K562 (cell line): ENCODE data around the gene ERN1. TPM values are rescaled to one million over a fixed set of nuclear protein-coding genes. Genes with fewer than 3 reads are reported as not detected.

Experiments
- ATAC-seq: fragments of 200-7000 bp; cut with Tn5 transposase; 3 replicates; pipeline ENCODE4 v1.9.1; 2020; ENCODE audit warnings: moderate library complexity
- BruUV-seq: library from RNA; stranded (reverse); fragments of 400-500 nt; replicated peaks from 2 replicates; lab custom pipeline; 2021; lab: Mats Ljungman, UMichigan
- CTCF ChIA-PET: fragments of 300-600 bp; formaldehyde crosslinking; extraction: SDS; loops from one replicate; lab custom pipeline; 2021; ENCODE audit warnings: low intra/inter-chr PET ratio; lab: Yijun Ruan, JAX
- POLR2A ChIA-PET: fragments of 300-600, 350-650 bp; sonication (Branson Sonifier 250); formaldehyde crosslinking; extraction: SDS; loops from one replicate; lab custom pipeline; 2021; ENCODE audit warnings: antibody characterized with exemption, inconsistent platforms; lab: Yijun Ruan, JAX
- DNase-seq, 4 experiments: peaks; one replicate each; pipeline versions ENCODE4 v3.0.0 to v3.0.0-alpha.2; 2011 to 2018; ENCODE audit warnings: low spot score in 3 of 4, mixed read lengths in 3 of 4; ENCODE audit errors: extremely low read depth in 1 of 4
- FAIRE-seq: peaks from 2 replicates; lab custom pipeline; 2011; peaks lifted over from hg19 to GRCh38; lab: Jason Lieb, UNC
- H2AFZ ChIP-seq: 2 replicates; pipeline ENCODE4 v1.6.0; 2011; ENCODE audit warnings: low read depth, low read length, control low read depth, inconsistent platforms
- H3K27ac ChIP-seq: fragments of 200-600 bp; 3 replicates; pipeline ENCODE4 v1.8.0; 2011; ENCODE audit warnings: low read depth, mild to moderate bottlenecking, control low read depth, inconsistent platforms, low read length, moderate library complexity, mixed read lengths; ENCODE audit errors: extremely low read depth
- H3K27me3 ChIP-seq, 2 experiments: fragments of 300-600 bp in 1 of 2; 2 replicates in 1 of 2; 3 replicates in 1 of 2; pipeline versions ENCODE4 v1.6.0 to v1.8.0; 2011; ENCODE audit warnings: inconsistent platforms in 2 of 2, low read length in 2 of 2, mild to moderate bottlenecking in 1 of 2, mixed read lengths in 1 of 2, moderate library complexity in 1 of 2; ENCODE audit not compliant: control insufficient read depth in 2 of 2, insufficient read depth in 2 of 2
- H3K36me3 ChIP-seq: fragments of 300-600 bp; 3 replicates; pipeline ENCODE4 v1.8.0; 2011; ENCODE audit warnings: mild to moderate bottlenecking, low read length, inconsistent platforms; ENCODE audit not compliant: control insufficient read depth, insufficient read depth
- H3K4me1 ChIP-seq, 2 experiments: fragments of 200-600 bp in 1 of 2; replicated peaks in 1 of 2; 2 replicates in 1 of 2; 3 replicates in 1 of 2; pipeline versions ENCODE4 v1.5.1 to v1.8.0; 2011; ENCODE audit warnings: inconsistent platforms in 2 of 2, low read length in 2 of 2, mild to moderate bottlenecking in 1 of 2, mixed read lengths in 1 of 2, moderate library complexity in 1 of 2; ENCODE audit not compliant: control insufficient read depth in 2 of 2, insufficient read depth in 2 of 2
- H3K4me2 ChIP-seq: 2 replicates; pipeline ENCODE4 v1.6.1; 2011; ENCODE audit warnings: low read length, control low read depth, inconsistent platforms, mixed read lengths; ENCODE audit not compliant: insufficient read depth
- H3K4me3 ChIP-seq: fragments of 200-600 bp; sonication (generic), shearing (Covaris generic); 2 replicates; pipeline ENCODE4 v1.5.1; 2016; ENCODE audit warnings: control low read depth, inconsistent platforms
- H3K79me2 ChIP-seq: fragments of 200-600 bp; 3 replicates; pipeline ENCODE4 v1.8.0; 2011; ENCODE audit warnings: low read length, inconsistent platforms; ENCODE audit not compliant: control insufficient read depth, insufficient read depth
- H3K9ac ChIP-seq, 2 experiments: 2 replicates each; pipeline versions ENCODE4 v1.6.0 to v1.6.1; 2011; ENCODE audit warnings: low read depth in 2 of 2, low read length in 2 of 2, control low read depth in 1 of 2, inconsistent platforms in 1 of 2, mild to moderate bottlenecking in 1 of 2, mixed read lengths in 1 of 2; ENCODE audit not compliant: insufficient read depth in 1 of 2
- H3K9me1 ChIP-seq: one replicate; pipeline ENCODE4 v1.6.0; 2011; ENCODE audit warnings: inconsistent platforms, mild to moderate bottlenecking, low read length, moderate library complexity; ENCODE audit not compliant: control insufficient read depth, insufficient read depth
- H3K9me3 ChIP-seq: replicated peaks from 2 replicates; pipeline ENCODE4 v1.5.1; 2011; ENCODE audit warnings: low read depth, low read length, inconsistent platforms; ENCODE audit not compliant: control insufficient read depth, insufficient read depth
- H4K20me1 ChIP-seq: replicated peaks from 2 replicates; pipeline ENCODE4 v1.6.1; 2011; ENCODE audit warnings: low read length, inconsistent platforms, mixed read lengths; ENCODE audit not compliant: control insufficient read depth, insufficient read depth
- E2F3 ChIP-seq: fragments of 250-450 bp; sonication (Bioruptor Pico); IDR thresholded peaks from 2 replicates; pipeline ENCODE4 v1.4.0; 2020; ENCODE audit warnings: mild to moderate bottlenecking
- GATAD2A ChIP-seq: fragments of 450-650 bp; IDR thresholded peaks from 2 replicates; pipeline ENCODE4 v1.6.1; 2017
- POLR2H ChIP-seq: IDR thresholded peaks from 2 replicates; pipeline ENCODE4 v1.6.1; 2016; ENCODE audit warnings: missing genetic modification characterization, low read depth, mild to moderate bottlenecking, control low read depth, missing compliant biosample characterization, moderate library complexity
- ZNF444 ChIP-seq: fragments of 250-450 bp; sonication (Bioruptor Pico); IDR thresholded peaks from 2 replicates; pipeline ENCODE4 v1.4.0; 2020; ENCODE audit warnings: mild to moderate bottlenecking, moderate library complexity
- ZNF639 ChIP-seq, 2 experiments: fragments of 200-800 bp in 1 of 2; sonication (Bioruptor generic) in 1 of 2; sonication (generic) in 1 of 2; formaldehyde crosslinking in 1 of 2; IDR thresholded peaks in 1 of 2; conservative IDR thresholded peaks in 1 of 2; 2 replicates each; pipeline versions ENCODE4 v1.5.0 to v1.6.1; 2016 to 2020; ENCODE audit warnings: missing compliant biosample characterization in 1 of 2, missing genetic modification characterization in 1 of 2, missing genetic modification reagents in 1 of 2
- WGBS: fragments of 100-300 bp; shearing (Covaris generic); methylation state at CpG from one replicate; pipeline ENCODE4 v1.1.6; 2016; ENCODE audit warnings: low coverage, mixed read lengths; ENCODE audit not compliant: insufficient coverage; ENCODE audit errors: missing lambda C conversion rate; 5-methylcytosine and 5-hydroxymethylcytosine counted together
- in situ Hi-C: fragments of 300-500 bp; cut with MboI; formaldehyde crosslinking; loops from 4 replicates; pipeline ENCODE4 v1.15.0; 2018; ENCODE audit warnings: inconsistent platforms, mixed read lengths
- intact Hi-C: fragments of 100-400 bp; cut with micrococcal nuclease; formaldehyde crosslinking; loops from 2 replicates; pipeline ENCODE4 v1.14.2; 2022
- polyA plus RNA-seq, 8 experiments: library from polyadenylated mRNA; depleted of rRNA in 4 of 8; stranded (reverse) in 5 of 8; unstranded in 3 of 8; fragments of >200 nt; fragmentation: Nextera tagmentation in 2 of 8; fragmentation: Illumina TruSeq in 1 of 8; extraction: Ambion mirVana in 2 of 8; extraction: Trizol in 1 of 8; gene quantifications; 2 replicates each; pipeline versions ENCODE4 v1.2.1 to v1.2.3, GENCODE V29; 2011 to 2014; ENCODE audit warnings: inconsistent platforms in 1 of 8, missing spikeins in 1 of 8
- total RNA-seq, 7 experiments: library from RNA; depleted of rRNA in 6 of 7; stranded (reverse); fragments of >200 nt in 6 of 7; fragmentation: Illumina TruSeq in 2 of 7; extraction: Trizol in 2 of 7; gene quantifications; 2 replicates each; pipeline versions ENCODE4 v1.2.1 to v1.2.3, GENCODE V29; 2011 to 2021; ENCODE audit warnings: low replicate concordance in 1 of 7
- TF ChIP-seq, protein P1 (sequence below): fragments of 200-800 bp; sonication (Bioruptor generic); IDR thresholded peaks from 2 replicates; pipeline ENCODE4 v1.6.1; 2017; ENCODE audit warnings: missing genetic modification characterization, missing compliant biosample characterization
- TF ChIP-seq, protein P2 (sequence below): IDR thresholded peaks from 2 replicates; pipeline ENCODE4 v1.6.1; 2014; ENCODE audit warnings: antibody characterized with exemption

ERN1 gene
- total and polyA plus RNA-seq, 9 of the 15 experiments (the other 6 are each of a cell fraction or from before 2014, with no cell fraction given): 2.1 to 22.5 (median 7.3) TPM

- no peak for TF ChIP-seq ZNF639 (CRISPR knock-in tag; conservative IDR thresholded peaks at IDR 0.05 in 1 of 2, IDR thresholded peaks at IDR 0.05 in 1 of 2)
Observed at GRCh38 chr17:64158831-64159590, 29.1 kb upstream of the ERN1 start (continued).

GRCh38 chr17:64158406-64158805, 28.5 kb upstream of the ERN1 start:
- Histone ChIP-seq H3K4me3 (no peak overlapping the region), H3K79me2 (no peaks in the 10 kb centered on the region), H2AFZ (no peak overlapping the region), H3K4me2 (no peak overlapping the region), H3K27me3 (no peaks in the 10 kb centered on the region), H3K9ac (no peak overlapping the region), H3K27ac (no peak overlapping the region)
- peak; percentile 61 for FAIRE-seq
- no TSS peak for BruUV-seq
- POLR2A ChIA-PET: interaction anchor here (1.3 kb wide), 1 partner anchor 13 kb away, joined by 3 read pairs; no protein-coding TSS in a partner anchor
- CTCF ChIA-PET: no interaction called here
- intact Hi-C loops: no loop called here
- TF ChIP-seq, protein P1, sequence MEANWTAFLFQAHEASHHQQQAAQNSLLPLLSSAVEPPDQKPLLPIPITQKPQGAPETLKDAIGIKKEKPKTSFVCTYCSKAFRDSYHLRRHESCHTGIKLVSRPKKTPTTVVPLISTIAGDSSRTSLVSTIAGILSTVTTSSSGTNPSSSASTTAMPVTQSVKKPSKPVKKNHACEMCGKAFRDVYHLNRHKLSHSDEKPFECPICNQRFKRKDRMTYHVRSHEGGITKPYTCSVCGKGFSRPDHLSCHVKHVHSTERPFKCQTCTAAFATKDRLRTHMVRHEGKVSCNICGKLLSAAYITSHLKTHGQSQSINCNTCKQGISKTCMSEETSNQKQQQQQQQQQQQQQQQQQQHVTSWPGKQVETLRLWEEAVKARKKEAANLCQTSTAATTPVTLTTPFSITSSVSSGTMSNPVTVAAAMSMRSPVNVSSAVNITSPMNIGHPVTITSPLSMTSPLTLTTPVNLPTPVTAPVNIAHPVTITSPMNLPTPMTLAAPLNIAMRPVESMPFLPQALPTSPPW (CRISPR knock-in tag): no peak
- TF ChIP-seq POLR2H (no peak), E2F3 (no peak), ZNF444 (CRISPR knock-in tag) (no peak), GATAD2A (no peak)
- TF ChIP-seq, protein P2, sequence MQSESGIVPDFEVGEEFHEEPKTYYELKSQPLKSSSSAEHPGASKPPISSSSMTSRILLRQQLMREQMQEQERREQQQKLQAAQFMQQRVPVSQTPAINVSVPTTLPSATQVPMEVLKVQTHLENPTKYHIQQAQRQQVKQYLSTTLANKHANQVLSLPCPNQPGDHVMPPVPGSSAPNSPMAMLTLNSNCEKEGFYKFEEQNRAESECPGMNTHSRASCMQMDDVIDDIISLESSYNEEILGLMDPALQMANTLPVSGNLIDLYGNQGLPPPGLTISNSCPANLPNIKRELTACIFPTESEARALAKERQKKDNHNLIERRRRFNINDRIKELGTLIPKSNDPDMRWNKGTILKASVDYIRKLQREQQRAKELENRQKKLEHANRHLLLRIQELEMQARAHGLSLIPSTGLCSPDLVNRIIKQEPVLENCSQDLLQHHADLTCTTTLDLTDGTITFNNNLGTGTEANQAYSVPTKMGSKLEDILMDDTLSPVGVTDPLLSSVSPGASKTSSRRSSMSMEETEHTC: no peak
- TF ChIP-seq, all 486 proteins: peak for 0
- in situ Hi-C loops: no loop called here
- no peaks in the 10 kb centered on the region for H3K9me1 ChIP-seq
- H3K36me3 ChIP-seq: peaks cover 53% of the 10 kb centered on the region
- ATAC-seq (no peak), DNase-seq (no peak)
- no peaks in the 10 kb centered on the region for H4K20me1 ChIP-seq
- H3K9me3 ChIP-seq: no peaks in the 10 kb centered on the region
- H3K4me1 ChIP-seq: no peaks in the 10 kb centered on the region
- WGBS: 79% methylated on average over 7 of the region's 7 CpGs
